Frontal cortex (tissue), 4 donors: ENCODE data around the gene ANKDD1B. TPM values are rescaled to one million over a fixed set of nuclear protein-coding genes. Genes with fewer than 3 reads are reported as not detected.

Experiments
- DNase-seq, 2 donors: peaks; one replicate each; pipeline ENCODE4 v3.0.0; 2012; ENCODE audit warnings: low spot score in 2 of 2
- FAIRE-seq: peaks from 2 replicates; lab custom pipeline; 2012; peaks lifted over from hg19 to GRCh38; lab: Jason Lieb, UNC
- total RNA-seq: library from RNA; depleted of rRNA; stranded (reverse); fragments of >200 nt; gene quantifications from one replicate; pipeline ENCODE4 v1.2.3, GENCODE V29; 2014
- donor health status: control.
- donor health status: control.
- donor health status: control.

ANKDD1B gene
- total RNA-seq, 1 donor from 2014 or later: 1.2 TPM

DNA sequence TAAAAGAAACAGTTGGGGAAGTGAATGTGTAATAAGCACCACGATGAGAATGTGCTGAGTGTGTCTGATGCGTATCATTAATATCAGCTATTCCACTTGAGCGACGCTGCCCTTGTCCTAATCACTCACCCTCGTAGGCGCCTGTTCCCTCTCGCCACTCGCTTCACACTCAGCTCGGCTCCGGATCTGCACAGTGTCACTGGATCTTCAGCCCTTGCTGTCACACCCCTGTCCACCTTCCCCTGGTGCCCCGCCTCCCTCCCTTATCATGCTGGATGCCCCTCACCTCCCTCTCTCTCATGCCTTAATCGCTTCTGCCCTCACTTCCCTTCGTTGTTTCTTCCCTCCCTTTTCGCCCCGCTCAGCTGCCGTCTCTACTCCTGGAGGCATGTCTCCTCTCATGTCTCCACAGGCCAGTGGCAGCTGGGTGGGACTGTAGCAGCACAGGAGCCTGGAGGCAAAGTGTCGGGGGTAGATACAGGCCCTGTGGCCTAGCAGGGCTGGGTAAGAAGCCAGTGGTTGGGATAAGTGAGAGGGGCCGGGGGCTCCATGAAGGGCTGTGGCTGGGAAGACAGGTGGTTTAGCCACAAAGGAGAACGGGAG lies 43.5 kb downstream of the ANKDD1B start:
- FAIRE-seq (no peak), DNase-seq (no peak)

DNA sequence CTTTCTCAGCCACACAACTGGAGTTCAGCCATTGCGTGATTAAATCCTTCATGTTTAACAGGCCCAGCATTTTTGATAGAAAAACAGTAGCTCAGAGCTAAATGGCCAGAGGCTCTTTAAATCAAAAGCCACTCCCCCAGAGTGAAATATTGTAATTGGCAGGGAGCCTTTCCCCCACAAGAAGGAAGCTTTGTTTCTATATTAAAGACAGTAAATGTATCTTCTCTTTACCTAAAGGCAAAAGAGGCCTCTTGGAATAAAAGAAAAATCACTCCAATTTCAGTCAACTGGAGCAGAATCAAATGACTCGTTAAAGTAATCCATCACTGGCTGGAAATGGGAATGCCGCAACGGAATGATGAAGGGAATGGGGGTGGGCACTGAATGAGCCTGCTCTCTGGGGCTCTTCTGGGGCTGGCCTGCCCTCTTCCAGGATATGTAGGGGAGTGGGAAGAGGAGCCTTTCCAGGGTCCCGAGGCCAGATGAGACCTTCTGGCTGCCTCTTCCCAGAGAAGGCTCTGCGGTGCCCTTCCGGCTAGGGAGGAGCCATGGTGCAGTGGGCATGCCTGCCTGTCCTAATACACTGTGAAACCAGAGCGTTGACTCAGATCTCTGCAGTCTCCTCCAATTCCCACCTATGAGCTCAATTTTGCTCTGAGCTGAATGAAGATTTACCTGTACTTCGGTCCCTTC lies 45.2 kb downstream of the ANKDD1B start:
- no peak for FAIRE-seq
- DNase-seq: peak in 1 of 2 donors; percentile 13

DNA sequence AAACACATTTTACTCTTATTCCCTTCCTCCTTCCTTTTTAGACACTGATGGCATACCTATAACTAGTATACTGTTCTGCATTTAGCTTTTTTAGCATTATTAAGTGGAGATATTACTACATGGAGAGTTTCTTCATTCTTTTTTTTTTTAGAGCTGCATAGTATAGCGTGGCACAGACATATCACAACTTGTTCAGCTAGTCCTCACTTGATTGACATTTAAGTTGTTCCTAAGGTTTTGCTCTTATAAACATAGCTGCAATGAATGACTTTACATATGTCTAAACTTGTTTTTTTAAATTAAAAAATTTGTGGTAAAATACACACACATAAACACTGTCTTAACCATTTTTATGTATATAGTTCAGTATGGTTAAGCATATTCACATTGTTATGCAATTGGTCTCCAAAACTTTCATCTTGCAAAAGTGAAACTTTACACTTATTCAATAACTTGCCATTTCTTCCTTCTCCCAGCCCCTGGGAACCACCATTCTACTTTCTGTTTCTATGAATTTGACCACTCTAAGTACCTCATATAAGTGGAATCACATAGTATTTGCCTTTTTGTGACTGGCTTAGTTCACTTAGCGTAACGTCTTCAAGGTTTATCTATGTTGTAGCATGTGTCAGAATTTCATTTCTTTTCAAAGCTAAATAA lies 48.7 kb downstream of the ANKDD1B start:
- DNase-seq (no peak), FAIRE-seq (no peak)

DNA sequence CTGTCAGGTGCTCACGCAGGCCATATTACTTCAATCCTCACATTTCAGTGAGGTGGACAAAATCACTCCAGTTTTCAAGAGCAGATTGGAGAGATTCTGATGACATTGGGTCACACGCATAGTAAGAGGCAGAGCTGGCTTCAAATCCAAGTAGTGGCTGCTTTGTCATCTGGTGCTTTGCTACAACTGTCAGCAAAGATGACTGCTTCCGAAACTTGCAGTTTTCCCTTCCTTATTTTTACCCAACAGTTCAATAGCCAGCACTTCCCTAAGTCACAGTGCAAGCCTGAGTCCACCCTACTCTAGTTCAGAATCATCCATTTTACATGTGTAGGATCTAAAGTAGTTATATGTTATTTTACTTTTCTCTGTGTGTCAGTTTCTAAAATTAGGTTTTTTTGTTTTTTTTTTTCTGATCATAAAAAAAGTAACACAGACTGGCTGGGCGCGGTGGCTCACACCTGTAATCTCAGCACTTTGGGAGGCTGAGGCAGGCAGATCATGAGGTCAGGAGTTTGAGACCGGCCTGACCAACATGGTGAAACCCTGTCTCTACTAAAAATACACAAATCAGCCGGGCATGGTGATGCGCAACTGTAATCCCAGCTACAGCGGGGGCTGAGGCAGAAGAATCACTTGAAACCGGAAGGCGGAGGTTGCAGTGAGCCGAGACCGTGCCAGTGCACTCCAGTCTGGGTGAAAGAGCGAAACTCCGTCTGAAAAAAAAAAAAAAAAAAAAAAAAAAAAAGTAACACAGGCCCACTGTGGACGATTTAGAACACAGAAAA lies 49.6 kb downstream of the ANKDD1B start:
- DNase-seq: no peak
- FAIRE-seq: no peak

DNA sequence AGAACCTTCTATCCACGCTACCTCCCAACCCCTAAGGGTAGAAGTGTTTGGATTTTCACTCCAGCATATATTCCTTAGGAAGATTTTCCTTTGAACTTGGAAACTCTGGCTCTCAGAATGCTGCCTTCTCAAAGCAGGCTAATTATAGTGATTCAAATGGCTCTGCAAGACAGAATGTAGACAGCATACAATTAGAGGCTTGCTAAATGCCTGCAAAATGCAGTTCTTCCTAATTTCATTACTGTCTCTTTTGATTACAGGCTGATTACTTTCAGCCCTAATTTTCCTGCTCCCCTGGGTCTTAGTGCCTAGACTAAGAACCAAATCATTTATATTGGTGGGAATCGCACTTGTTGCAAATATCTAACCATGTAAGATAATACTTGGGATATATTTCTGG lies 50.8 kb downstream of the ANKDD1B start:
- no peak for DNase-seq
- no peak for FAIRE-seq

DNA sequence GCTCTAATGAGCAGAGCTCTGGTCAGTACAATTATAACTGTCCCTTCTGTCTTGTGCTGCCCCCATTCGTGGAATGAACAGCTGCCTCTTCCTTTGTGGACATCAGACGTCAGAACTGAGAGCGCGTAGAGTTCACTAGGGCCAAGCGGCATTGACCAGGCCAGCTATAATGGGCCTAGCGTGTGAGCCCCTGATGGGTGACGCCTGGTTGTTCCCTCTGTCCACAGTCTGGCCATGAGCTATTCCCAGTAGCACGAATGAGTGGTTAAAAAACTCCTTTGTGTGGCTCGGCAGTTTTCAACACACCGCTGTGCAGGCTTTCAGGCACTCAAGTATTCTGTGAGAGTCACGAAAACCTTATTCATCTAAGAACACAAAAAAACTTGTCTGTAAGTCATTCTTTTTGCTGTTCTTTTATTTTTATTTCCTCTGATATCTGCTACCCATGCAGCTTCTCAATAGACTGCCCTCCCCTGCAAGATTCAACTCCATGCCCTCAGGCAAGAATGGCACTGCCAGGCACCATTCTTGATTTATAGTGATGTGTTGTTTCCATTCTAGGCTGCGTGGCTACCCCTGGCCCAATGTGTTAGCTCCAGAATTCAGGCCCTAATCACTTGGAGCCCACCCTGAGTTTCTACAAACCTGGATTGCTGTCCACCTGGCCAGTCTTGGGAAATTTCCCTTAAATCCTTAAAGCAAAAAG lies 52.5 kb downstream of the ANKDD1B start:
- FAIRE-seq (no peak), DNase-seq (no peak)

DNA sequence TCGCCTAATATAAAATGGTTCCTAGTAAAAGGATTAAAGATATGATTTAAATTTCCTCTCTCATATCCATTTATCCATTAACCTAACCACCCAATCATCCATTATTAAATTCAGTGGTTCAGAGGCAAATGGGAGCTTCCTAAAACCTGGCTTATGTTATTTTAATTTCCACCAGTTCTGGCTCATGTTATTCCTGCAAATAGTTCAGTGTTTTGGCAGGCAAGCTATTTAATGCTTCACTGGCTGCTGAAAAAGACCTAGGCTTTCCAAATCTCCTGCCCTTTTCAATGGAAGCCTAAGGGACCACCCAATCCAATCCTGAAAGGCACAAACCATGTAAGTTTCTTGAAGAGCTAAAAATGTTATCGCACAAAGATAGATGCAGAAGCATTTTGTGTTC lies 53.7 kb downstream of the ANKDD1B start:
- no peak for FAIRE-seq
- DNase-seq: no peak

DNA sequence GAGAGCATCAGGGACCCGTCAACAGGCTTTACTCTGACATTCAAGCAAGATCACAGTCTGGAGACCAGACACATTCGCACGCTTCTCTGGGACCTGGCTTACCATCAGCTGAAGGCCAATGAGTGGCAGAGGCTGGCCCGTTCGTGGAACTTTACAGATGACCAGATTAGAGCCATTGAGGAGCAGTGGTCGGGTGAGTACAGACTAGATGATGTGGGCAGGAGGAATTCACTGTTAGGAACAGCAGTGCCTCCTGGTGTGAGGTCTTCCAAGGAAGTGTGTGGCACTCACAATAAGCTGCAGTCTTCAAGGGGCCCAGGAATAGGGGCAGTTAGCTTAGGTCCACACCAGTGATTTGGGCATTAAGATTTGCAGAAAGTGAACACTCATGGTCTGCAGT lies 55.5 kb downstream of the ANKDD1B start:
- DNase-seq: no peak

DNA sequence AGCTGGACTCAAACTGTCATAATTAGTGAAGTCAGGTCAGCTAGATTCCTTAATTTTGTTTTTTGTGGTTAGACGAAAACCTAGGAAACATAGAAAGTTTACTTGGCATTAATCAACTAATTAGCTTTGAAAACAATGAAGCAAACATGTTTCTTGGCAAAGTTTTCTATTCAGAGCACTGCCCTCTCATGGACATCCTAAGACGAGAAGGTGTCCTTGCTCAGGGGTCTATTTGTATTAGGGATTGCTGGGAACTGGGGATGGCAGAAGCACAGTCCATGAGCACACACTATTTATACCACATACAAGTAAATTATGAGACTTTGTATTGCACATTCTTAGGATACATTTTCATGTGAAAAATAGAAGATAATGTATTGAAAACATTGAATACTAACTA lies 56.3 kb downstream of the ANKDD1B start:
- DNase-seq (no peak), FAIRE-seq (peak; percentile 23)

More for the DNA sequence above, 55.5 kb downstream of the ANKDD1B start:
- no peak for FAIRE-seq

DNA sequence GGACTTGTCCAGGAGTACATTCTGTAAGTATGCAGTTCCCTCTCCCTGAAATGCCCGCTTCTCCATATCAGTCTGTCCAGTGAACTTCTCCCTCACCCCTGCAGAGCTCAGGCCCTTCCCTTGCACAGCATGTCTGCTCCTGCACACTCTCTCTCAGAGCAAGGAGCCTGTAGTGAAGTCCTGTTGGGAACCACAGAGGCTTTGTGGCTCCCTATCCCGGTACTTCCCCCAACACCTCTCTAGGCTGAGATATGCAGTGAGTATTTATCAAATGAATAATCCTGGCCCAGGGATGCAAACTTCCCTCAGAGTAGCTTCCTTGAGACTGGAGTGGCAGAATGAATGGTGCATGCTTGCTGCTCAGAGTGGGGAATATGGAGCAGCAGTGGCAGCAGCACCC lies 57.2 kb downstream of the ANKDD1B start:
- no peak for DNase-seq
- no peak for FAIRE-seq

DNA sequence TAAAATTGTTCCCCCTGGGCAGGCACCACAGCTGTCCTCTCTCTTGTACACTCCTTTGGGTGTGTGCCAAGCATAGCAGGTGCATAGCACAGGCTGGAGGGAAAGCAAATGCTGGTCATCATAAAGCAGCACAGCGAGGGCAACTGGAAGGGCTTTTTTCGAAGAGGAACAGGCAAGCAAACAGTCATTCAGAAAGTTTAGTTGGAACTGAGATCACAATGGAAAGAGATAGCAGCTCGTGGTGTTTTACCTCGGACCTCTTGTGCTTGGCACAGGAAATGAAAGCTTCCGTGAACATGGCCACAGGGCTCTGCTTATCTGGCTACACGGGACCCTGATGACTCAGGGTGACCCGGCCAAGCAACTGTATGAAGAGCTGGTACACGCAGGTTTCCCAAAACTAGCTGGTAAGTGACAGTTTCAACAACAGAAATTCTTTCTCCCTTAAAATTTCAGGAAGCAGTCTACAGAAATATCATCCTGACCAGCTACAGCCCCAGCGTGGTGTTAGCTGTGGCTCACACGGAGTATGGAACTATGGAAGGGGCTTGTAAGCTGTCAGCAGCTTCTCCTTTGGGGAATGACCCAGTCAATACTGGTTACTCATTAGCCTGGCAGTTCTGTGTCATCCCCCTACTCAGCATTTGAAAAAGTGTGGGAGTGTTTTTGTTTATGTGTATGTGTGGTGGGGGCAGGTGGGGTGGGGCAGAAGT lies 57.9 kb downstream of the ANKDD1B start:
- no peak for FAIRE-seq
- no peak for DNase-seq

DNA sequence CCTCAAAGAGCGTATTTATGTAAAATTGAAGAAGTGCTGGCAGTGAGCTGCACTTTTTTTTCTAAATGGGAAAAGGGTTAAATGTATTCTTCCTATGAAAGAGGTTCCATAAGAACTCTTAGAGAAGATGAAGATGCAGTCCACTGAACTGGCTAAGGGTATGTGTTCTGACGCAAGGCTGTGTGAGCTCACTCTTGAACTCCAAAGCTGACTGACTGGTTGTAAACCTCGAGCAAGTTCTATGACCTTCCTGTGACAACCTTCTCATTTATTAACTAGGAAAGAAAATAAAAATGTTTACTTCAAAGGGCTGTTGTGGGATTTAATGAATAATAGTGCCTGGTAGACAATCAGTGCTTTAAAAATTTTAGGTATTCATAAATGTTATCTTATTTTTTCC lies 59.3 kb downstream of the ANKDD1B start:
- FAIRE-seq: no peak
- no peak for DNase-seq

DNA sequence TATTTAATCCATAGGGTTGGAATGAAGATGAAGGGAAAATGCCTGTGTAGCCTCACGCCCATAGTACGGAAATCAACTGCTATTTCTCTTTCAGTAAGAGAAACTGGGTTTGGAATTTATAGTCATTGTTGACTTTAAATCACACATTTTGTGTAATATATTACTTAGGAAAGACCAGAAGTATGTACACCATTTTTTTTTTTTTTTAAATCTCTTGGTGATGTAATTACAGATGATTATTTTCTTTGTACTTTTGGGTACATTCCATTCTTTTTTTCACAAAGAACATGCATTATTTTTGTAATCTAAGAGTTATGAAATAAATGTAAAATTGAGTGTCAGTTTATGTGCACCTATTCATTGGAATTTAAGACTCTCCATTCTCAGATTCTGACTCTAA lies 60.3 kb downstream of the ANKDD1B start:
- DNase-seq (no peak), FAIRE-seq (no peak)

DNA sequence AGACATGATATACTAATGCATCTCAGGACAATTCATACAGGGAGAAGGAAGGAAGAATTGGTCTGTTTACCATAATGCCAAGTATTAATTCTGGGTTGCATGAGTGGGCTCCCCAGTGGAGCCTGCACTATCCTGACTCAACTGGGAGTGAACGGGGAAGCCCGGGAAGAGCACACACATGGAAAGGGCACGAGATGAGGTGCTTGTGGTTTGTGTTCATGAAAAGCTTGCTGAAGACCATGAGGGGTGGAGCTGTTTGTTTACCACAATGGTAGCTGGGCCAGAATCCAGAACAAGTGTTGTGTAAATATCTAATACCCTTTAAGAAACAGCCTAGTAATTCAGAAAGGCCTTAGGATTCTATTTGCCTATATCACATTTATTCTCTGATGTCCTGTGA lies 61.4 kb downstream of the ANKDD1B start:
- FAIRE-seq: no peak
- DNase-seq: no peak

DNA sequence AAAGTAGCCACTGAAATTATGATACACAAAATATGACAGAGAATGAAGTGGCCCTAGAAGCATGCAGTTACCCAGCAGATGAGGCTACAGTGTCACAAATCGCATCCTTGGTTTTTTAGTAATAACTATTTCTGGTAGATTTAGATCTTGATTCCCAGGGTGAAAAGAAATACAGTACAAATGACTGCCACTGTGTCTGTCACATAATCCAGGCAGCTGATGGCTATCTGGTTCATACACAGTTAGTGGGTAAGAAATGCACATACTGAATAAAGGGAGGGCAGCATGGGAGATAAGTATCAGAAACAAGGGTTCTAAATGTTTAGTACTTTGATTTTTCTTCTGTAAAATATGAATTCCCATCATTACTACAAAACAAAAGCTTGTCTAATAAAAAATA lies 64.5 kb downstream of the ANKDD1B start:
- no peak for FAIRE-seq

DNA sequence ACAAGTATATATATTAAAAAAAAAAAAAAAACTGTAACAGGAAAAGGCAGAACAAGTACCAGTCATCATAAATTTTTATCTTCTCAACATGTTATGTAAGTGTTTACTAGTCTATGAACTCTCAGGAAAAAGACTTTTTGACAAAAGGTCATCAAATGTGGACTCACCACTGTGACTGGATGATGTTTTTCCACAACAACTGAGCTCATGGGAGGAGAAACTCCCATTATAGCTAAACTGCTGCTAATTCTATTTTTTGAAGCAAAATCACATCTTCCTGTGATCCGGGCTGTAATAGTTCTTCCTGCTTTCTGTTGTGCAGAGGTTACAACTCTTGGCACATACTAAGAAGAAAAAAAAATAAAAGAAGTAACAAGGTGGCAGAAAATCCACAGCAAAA lies 66.4 kb downstream of the ANKDD1B start:
- DNase-seq (no peak), FAIRE-seq (no peak)

More for the DNA sequence above, 64.5 kb downstream of the ANKDD1B start:
- DNase-seq: no peak

DNA sequence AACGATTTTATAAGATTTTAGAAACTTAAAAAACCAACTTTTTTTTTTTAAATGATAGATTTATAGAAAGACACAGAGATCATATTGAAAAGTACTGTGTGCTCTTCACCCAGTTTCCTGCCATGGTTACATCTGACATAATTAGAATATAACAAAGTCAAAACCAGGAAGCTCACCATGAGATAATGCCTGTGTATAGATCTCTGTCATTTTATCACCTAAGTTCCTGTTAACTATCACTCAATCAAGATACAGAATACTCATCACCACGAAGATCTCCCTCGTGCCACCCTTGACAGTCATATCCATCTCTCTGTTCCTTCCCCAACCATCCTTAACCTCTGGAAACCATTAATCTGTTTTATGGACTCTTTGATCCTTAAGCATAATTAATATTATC lies 66.9 kb downstream of the ANKDD1B start:
- DNase-seq (no peak), FAIRE-seq (no peak)

DNA sequence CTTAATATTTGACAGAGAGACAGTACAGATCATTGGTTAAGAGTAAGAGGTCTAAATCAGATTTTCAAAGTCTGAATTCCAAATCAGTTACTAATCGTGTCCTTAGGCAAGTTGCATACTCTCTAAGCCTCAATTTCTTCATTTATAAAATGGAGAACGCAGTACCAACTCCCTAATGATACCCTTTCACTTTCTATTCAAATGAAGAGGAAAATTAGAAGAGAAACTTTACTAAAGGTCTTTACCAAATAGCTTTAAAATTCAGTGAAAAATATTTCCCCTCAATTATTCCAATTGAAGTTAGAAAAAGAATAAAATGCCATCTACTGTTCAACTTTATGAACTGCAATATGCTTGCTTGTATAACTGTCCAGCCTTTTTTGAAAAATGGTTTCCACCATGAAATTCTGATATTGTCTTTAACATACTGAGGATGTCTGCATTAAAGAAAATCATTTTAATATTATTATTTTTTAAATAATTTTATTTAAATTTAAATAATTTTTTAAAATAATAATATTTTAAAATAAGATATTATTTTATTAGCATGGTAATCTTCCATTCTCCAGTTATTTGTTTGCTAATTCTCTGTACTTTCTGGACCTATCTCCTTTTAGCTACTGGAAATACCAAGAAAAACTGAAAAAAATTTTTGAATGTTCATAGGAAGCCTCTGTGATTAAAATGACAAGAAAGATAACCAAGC lies 70.0 kb downstream of the ANKDD1B start:
- FAIRE-seq (peak; percentile 99), DNase-seq (peak; percentile 10 to 19)

DNA sequence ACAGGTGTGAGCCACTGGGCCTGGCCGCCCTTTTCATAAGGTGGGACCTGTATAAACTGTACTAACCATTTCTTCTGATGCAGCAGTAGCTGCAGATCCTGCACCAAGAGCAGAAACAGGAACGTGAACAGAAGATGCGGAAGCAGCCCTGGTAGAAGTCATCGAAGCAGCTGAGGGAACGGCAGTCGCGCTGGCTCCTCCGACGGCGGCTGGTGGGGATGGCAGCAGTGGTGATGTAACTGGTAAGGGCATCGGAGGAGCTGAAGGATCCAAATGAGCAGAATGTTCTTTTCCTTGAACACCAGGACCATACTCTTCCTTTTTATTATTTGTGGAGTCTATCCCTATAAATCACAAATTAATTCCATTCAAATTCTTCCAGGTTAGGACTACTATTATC lies 73.9 kb downstream of the ANKDD1B start:
- DNase-seq: no peak
- FAIRE-seq: no peak
